Upper lobe of left lung (tissue), 6 donors: ENCODE data around the gene CLK1. TPM values are rescaled to one million over a fixed set of nuclear protein-coding genes. Genes with fewer than 3 reads are reported as not detected.
A peak's percentile ranks its signal among the peaks of the same experiment; 100 is the strongest.

Experiments
- ATAC-seq, 2 donors: fragments of 200-7000 bp; cut with Tn5 transposase; one replicate each; pipeline ENCODE4 v1.9.1; 2022; ENCODE audit warnings: mild to moderate bottlenecking in 2 of 2, moderate library complexity in 2 of 2; ENCODE audit not compliant: low FRiP score in 2 of 2
- DNase-seq, 2 donors: peaks; one replicate each; pipeline ENCODE4 v3.0.0-alpha.2; 2019 to 2020
- H3K27ac ChIP-seq, 4 donors: fragments of 200-600 bp; sonication (generic); one replicate each; pipeline ENCODE4 v1.5.1; 2016 to 2019
- H3K27me3 ChIP-seq, 4 donors: fragments of 200-600 bp; sonication (generic); one replicate each; pipeline ENCODE4 v1.5.1; 2017 to 2019
- H3K36me3 ChIP-seq, 4 donors: fragments of 200-600 bp; sonication (generic); one replicate each; pipeline ENCODE4 v1.5.1; 2016 to 2019
- H3K4me1 ChIP-seq, 4 donors: fragments of 200-600 bp; sonication (generic); one replicate each; pipeline ENCODE4 v1.5.1; 2018 to 2019
- H3K4me3 ChIP-seq, 4 donors: fragments of 200-600 bp; sonication (generic); one replicate each; pipeline ENCODE4 v1.5.1; 2017 to 2019; ENCODE audit warnings: mild to moderate bottlenecking in 2 of 4, moderate library complexity in 1 of 4
- H3K9me3 ChIP-seq, 4 donors: fragments of 200-600 bp; sonication (generic); one replicate each; pipeline ENCODE4 v1.5.1; 2018 to 2019
- CTCF ChIP-seq, 6 experiments: fragments of 450-650 bp in 4 of 6; fragments of 200-600 bp in 2 of 6; sonication (generic) in 2 of 6; IDR thresholded peaks; one replicate each; pipeline ENCODE4 v1.5.1; 2016 to 2019; ENCODE audit warnings: antibody characterized with exemption in 6 of 6
- EP300 ChIP-seq, 4 donors: sonication (generic); formaldehyde crosslinking; IDR thresholded peaks; one replicate each; pipeline ENCODE4 v1.5.1; 2017; ENCODE audit warnings: antibody characterized with exemption in 4 of 4, control low read depth in 2 of 4
- POLR2A ChIP-seq, 4 donors: fragments of 450-650 bp; IDR thresholded peaks; one replicate each; pipeline ENCODE4 v1.5.1; 2016 to 2017; ENCODE audit warnings: antibody characterized with exemption in 4 of 4, mild to moderate bottlenecking in 2 of 4
- POLR2AphosphoS5 ChIP-seq, 2 donors: sonication (generic); formaldehyde crosslinking; IDR thresholded peaks; one replicate each; pipeline ENCODE4 v1.5.1; 2017; ENCODE audit warnings: antibody characterized with exemption in 2 of 2
- WGBS, 2 donors: methylation state at CpG; one replicate each; pipeline ENCODE4 v1.1.5; 2017 to 2018; 5-methylcytosine and 5-hydroxymethylcytosine counted together
- total RNA-seq, 6 donors: library from RNA; depleted of rRNA in 4 of 6; stranded (reverse); fragments of >200 nt in 4 of 6; gene quantifications; one replicate each; pipeline versions ENCODE4 v1.1.0 to v1.2.1, GENCODE V29; 2016 to 2021
- donor health status: DM: no; HTN: no; CAD: no; lungs with moderate emphysema.
- donor health status: DM: no; HTN: yes; CAD: no; lungs with severe emphysema.

Gene CLK1
- total RNA-seq, 6 donors from 2014 or later = 89.2 to 383 (median 95.9) TPM

- Histone ChIP-seq H3K4me1 (no peaks in the 10 kb centered on the region), H3K36me3 (peaks cover 8 to 21% (median 17%) of the 10 kb centered on the region in 4 donors), H3K27me3 (no peaks in the 10 kb centered on the region), H3K27ac (no peak overlapping the region), H3K9me3 (no peaks in the 10 kb centered on the region), H3K4me3 (no peak overlapping the region)
- DNase-seq = no peak
- ATAC-seq = no peak
- TF ChIP-seq CTCF (IDR thresholded peaks at IDR 0.05) (no peak), EP300 (IDR thresholded peaks at IDR 0.05) (no peak), POLR2AphosphoS5 (IDR thresholded peaks at IDR 0.05) (no peak), POLR2A (IDR thresholded peaks at IDR 0.05) (no peak)
Measured at GRCh38 chr2:200847269-200847668, 17.2 kb downstream of the CLK1 start.

GRCh38 chr2:200845669-200846325, 18.7 kb downstream of the CLK1 start:
- no peak for TF ChIP-seq POLR2A (IDR thresholded peaks at IDR 0.05)
- no peak for TF ChIP-seq POLR2AphosphoS5 (IDR thresholded peaks at IDR 0.05)
- TF ChIP-seq CTCF (IDR thresholded peaks at IDR 0.05) = no peak
- no peak for TF ChIP-seq EP300 (IDR thresholded peaks at IDR 0.05)
- 87 to 91% methylated on average over 10 of the region's 10 CpGs for WGBS, 2 donors
- no peak for ATAC-seq
- no peaks in the 10 kb centered on the region for H3K9me3 ChIP-seq
- H3K27me3 ChIP-seq = no peaks in the 10 kb centered on the region
- no peak for DNase-seq
- no peak overlapping the region for H3K27ac ChIP-seq
- H3K4me1 ChIP-seq = no peaks in the 10 kb centered on the region
- no peak overlapping the region for H3K4me3 ChIP-seq
- peaks cover under 1 to 7% (median 2%) of the 10 kb centered on the region in 4 donors for H3K36me3 ChIP-seq

- Histone ChIP-seq H3K36me3 (peaks cover 0 to under 1% (median 0%) of the 10 kb centered on the region in 4 donors), H3K9me3 (no peaks in the 10 kb centered on the region), H3K4me1 (no peaks in the 10 kb centered on the region), H3K4me3 (no peak overlapping the region), H3K27ac (no peak overlapping the region), H3K27me3 (no peaks in the 10 kb centered on the region)
- WGBS, 2 donors = 94 to 95% methylated on average over 4 of the region's 5 CpGs
- DNase-seq (no peak), ATAC-seq (peak in 1 of 2 donors; percentile 26)
- no peak for TF ChIP-seq POLR2AphosphoS5 (IDR thresholded peaks at IDR 0.05)
- TF ChIP-seq CTCF (IDR thresholded peaks at IDR 0.05) = no peak
- no peak for TF ChIP-seq POLR2A (IDR thresholded peaks at IDR 0.05)
- TF ChIP-seq EP300 (IDR thresholded peaks at IDR 0.05) = no peak
Measured at GRCh38 chr2:200845194-200845593, 19.3 kb downstream of the CLK1 start.

- Histone ChIP-seq H3K36me3 (no peaks in the 10 kb centered on the region), H3K9me3 (no peaks in the 10 kb centered on the region), H3K27me3 (no peaks in the 10 kb centered on the region), H3K27ac (no peak overlapping the region), H3K4me1 (no peaks in the 10 kb centered on the region), H3K4me3 (no peak overlapping the region)
- ATAC-seq = peak; percentile 32 to 34
- DNase-seq = peak in 1 of 2 donors; percentile 61
- 92 to 94% methylated on average over 9 to 17 of the region's 24 CpGs for WGBS, 2 donors
- TF ChIP-seq POLR2AphosphoS5 (IDR thresholded peaks at IDR 0.05) (no peak), EP300 (IDR thresholded peaks at IDR 0.05) (no peak), CTCF (IDR thresholded peaks at IDR 0.05) (no peak), POLR2A (IDR thresholded peaks at IDR 0.05) (no peak)
Measured at GRCh38 chr2:200843993-200844948, 20.2 kb downstream of the CLK1 start.
